Left renal cortex interstitium (tissue), 4 donors: ENCODE results near the gene PASK. TPM values are rescaled to one million over a fixed set of nuclear protein-coding genes. Genes with fewer than 3 reads are reported as not detected.

ENCODE experiments used
- DNase-seq, 4 donors: peaks; one replicate each; pipeline ENCODE4 v3.0.0-alpha.2; 2013; ENCODE audit warnings: low read depth in 4 of 4, low spot score in 2 of 4, missing footprints in 1 of 4
- polyA plus RNA-seq, 4 donors: library from polyadenylated mRNA; unstranded; fragments of 120-200 nt; gene quantifications; one replicate each; pipeline ENCODE4 v1.2.1, GENCODE V29; 2013; ENCODE audit not compliant: insufficient read length in 4 of 4

PASK gene
- polyA plus RNA-seq, 4 donors = 10.3 to 26.7 (median 17.3) TPM

- no peak for DNase-seq
Measured at GRCh38 chr2:241069821-241070281, 79.4 kb downstream of the PASK start.

- no peak for DNase-seq
Measured at GRCh38 chr2:241068942-241069810, 80.1 kb downstream of the PASK start.

GRCh38 chr2:241068136-241068941 lies 80.9 kb downstream of the PASK start:
- DNase-seq = no peak

- DNase-seq = no peak
Measured at GRCh38 chr2:241067501-241068135, 81.7 kb downstream of the PASK start.

- DNase-seq = no peak
Measured at GRCh38 chr2:241066893-241067341, 82.4 kb downstream of the PASK start.

- DNase-seq = no peak
Measured at GRCh38 chr2:241066171-241066892, 82.9 kb downstream of the PASK start.

GRCh38 chr2:241065355-241065803 lies 83.9 kb downstream of the PASK start:
- no peak for DNase-seq

GRCh38 chr2:241064802-241065354 lies 84.4 kb downstream of the PASK start:
- no peak for DNase-seq

- DNase-seq = no peak
Measured at GRCh38 chr2:241064008-241064801, 85.1 kb downstream of the PASK start.

GRCh38 chr2:241063587-241063986 lies 85.7 kb downstream of the PASK start:
- no peak for DNase-seq

GRCh38 chr2:241063093-241063551 lies 86.2 kb downstream of the PASK start:
- DNase-seq = no peak

- no peak for DNase-seq
Measured at GRCh38 chr2:241062389-241063092, 86.7 kb downstream of the PASK start.

- no peak for DNase-seq
Measured at GRCh38 chr2:241061275-241061674, 88.0 kb downstream of the PASK start.

Other genes with a start within 250 kb of the PASK start
- under 1 TPM; 0.03 to 0.11 (median 0.08) TPM for gene CROCC2, start 243.1 kb downstream of the PASK start, polyA plus RNA-seq
- gene SNED1, start 150.9 kb downstream of the PASK start, polyA plus RNA-seq = 10 to 100 TPM in 2 of 4 donors, 1 to 10 TPM in 2; 7.4 to 14.0 (median 9.4) TPM
- 10 to 100 TPM; 49.5 to 83.9 (median 76.7) TPM for gene MTERF4, start 47.2 kb downstream of the PASK start, polyA plus RNA-seq
- gene PPP1R7, start 995 bp upstream of the PASK start, polyA plus RNA-seq = 10 to 100 TPM; 80.2 to 90.8 (median 80.6) TPM
- gene ANO7, start 39.2 kb upstream of the PASK start, polyA plus RNA-seq = 1 to 10 TPM; 1.3 to 3.4 (median 1.9) TPM
- gene HDLBP, start 166.2 kb upstream of the PASK start, polyA plus RNA-seq = 100 to 1,000 TPM; 338 to 397 (median 387) TPM
- gene SEPTIN2, start 166.5 kb upstream of the PASK start, polyA plus RNA-seq = 100 to 1,000 TPM; 538 to 630 (median 566) TPM
- gene FARP2, start 206.8 kb upstream of the PASK start, polyA plus RNA-seq = 10 to 100 TPM; 44.4 to 65.8 (median 54.5) TPM